Spleen (tissue), 11 donors: Measurements from ENCODE around the gene MS4A5. TPM values are rescaled to one million over a fixed set of nuclear protein-coding genes. Genes with fewer than 3 reads are reported as not detected.
"Not testable (repeated sequence)": the region's sequence is repeated elsewhere in the genome, so short reads cannot be mapped to it uniquely, and the experiment has no call there.

ENCODE experiments used
- DNase-seq: peaks from one replicate; pipeline ENCODE4 v3.0.0-alpha.2; 2020
- H3K27ac ChIP-seq, 8 donors: fragments of 200-600 bp; sonication (generic) in 7 of 8; 1 replicate in 4 of 8; 2 replicates in 4 of 8; pipeline versions ENCODE4 v1.5.0 to v1.8.0; 2016 to 2021; ENCODE audit warnings: inconsistent platforms in 4 of 8, mild to moderate bottlenecking in 4 of 8, moderate library complexity in 1 of 8
- H3K27me3 ChIP-seq, 7 donors: fragments of 200-600 bp; sonication (generic) in 6 of 7; replicated peaks in 1 of 7; 1 replicate in 4 of 7; 2 replicates in 3 of 7; pipeline versions ENCODE4 v1.5.0 to v1.8.0; 2016 to 2021; ENCODE audit warnings: inconsistent platforms in 3 of 7, mild to moderate bottlenecking in 1 of 7
- H3K36me3 ChIP-seq, 6 donors: fragments of 200-600 bp; sonication (generic) in 5 of 6; 1 replicate in 4 of 6; 2 replicates in 2 of 6; pipeline versions ENCODE4 v1.5.0 to v1.8.0; 2016 to 2021; ENCODE audit warnings: inconsistent platforms in 2 of 6
- H3K4me1 ChIP-seq, 6 donors: fragments of 200-600 bp; sonication (generic) in 5 of 6; 1 replicate in 3 of 6; 2 replicates in 3 of 6; pipeline versions ENCODE4 v1.5.0 to v1.8.0; 2016 to 2021; ENCODE audit warnings: inconsistent platforms in 3 of 6
- H3K4me3 ChIP-seq, 8 donors: fragments of 200-600 bp; sonication (generic) in 7 of 8; 1 replicate in 4 of 8; 2 replicates in 4 of 8; pipeline versions ENCODE4 v1.5.0 to v1.8.0; 2016 to 2021; ENCODE audit warnings: inconsistent platforms in 4 of 8, mild to moderate bottlenecking in 4 of 8, moderate library complexity in 2 of 8
- H3K9me3 ChIP-seq, 8 donors: fragments of 200-600 bp; sonication (generic) in 7 of 8; 1 replicate in 4 of 8; 2 replicates in 4 of 8; pipeline versions ENCODE4 v1.5.0 to v1.8.0; 2016 to 2021; ENCODE audit warnings: inconsistent platforms in 4 of 8
- CTCF ChIP-seq, 11 experiments: fragments of 200-600 bp in 7 of 11; fragments of 450-650 bp in 4 of 11; sonication (generic) in 4 of 11; IDR thresholded peaks in 8 of 11; conservative IDR thresholded peaks in 3 of 11; 1 replicate in 7 of 11; 2 replicates in 4 of 11; pipeline versions ENCODE4 v1.4.0 to v1.8.0; 2016 to 2021; ENCODE audit warnings: antibody characterized with exemption in 11 of 11, inconsistent platforms in 4 of 11, mild to moderate bottlenecking in 1 of 11
- POLR2A ChIP-seq, 3 donors: fragments of 450-650 bp; IDR thresholded peaks; one replicate each; pipeline ENCODE4 v1.5.1; 2017; ENCODE audit warnings: antibody characterized with exemption in 3 of 3, mild to moderate bottlenecking in 1 of 3
- POLR2AphosphoS5 ChIP-seq, 3 donors: sonication (generic); formaldehyde crosslinking; IDR thresholded peaks; one replicate each; pipeline ENCODE4 v1.5.1; 2017; ENCODE audit warnings: antibody characterized with exemption in 3 of 3
- WGBS, 5 donors: extraction: QIAGEN DNeasy Blood & Tissue Kit in 3 of 5; methylation state at CpG; one replicate each; pipeline versions ENCODE4 v1.1.5 to v1.1.7; 2013 to 2018; 5-methylcytosine and 5-hydroxymethylcytosine counted together
- intact Hi-C: fragments of 100-400 bp; cut with DNase I; formaldehyde crosslinking; loops from one replicate; pipeline ENCODE4 v1.15.0; 2023; ENCODE audit warnings: low total_unique reads
- polyA plus RNA-seq, 3 donors: library from polyadenylated mRNA; stranded (reverse); fragments of 200-250 nt; gene quantifications; one replicate each; pipeline ENCODE4 v1.2.1, GENCODE V29; 2013
- total RNA-seq, 7 donors: library from RNA; depleted of rRNA in 3 of 7; stranded (reverse); fragments of >200 nt in 3 of 7; fragmentation: NEBNext Ultra II Directional in 4 of 7; extraction: Animal tissue kit (Norgen Biotek cat#: 25700) in 4 of 7; gene quantifications; one replicate each; pipeline versions ENCODE4 v1.1.0 to v1.2.1, GENCODE V29; 2016 to 2021
- donor health status: healthy with polysubstance abuse.
- donor health status: DM: no; HTN: no; CAD: no; lungs with moderate emphysema.
- donor health status: DM: no; HTN: no; CAD: no.
- donor health status: Bipolar disorder and iron deficiency.
- donor health status: healthy.
- donor health status: DM: no; HTN: no; CAD: no.
- donor health status: DM: yes; HTN: yes; CAD: no.

Gene MS4A5
- total and polyA plus RNA-seq, 10 donors = not detected

- intact Hi-C loops = no loop called here
- H3K27ac ChIP-seq = no peak overlapping the region
- H3K4me3 ChIP-seq = no peak overlapping the region
- no peaks in the 10 kb centered on the region for H3K4me1 ChIP-seq
- H3K9me3 ChIP-seq = no peaks in the 10 kb centered on the region
- H3K36me3 ChIP-seq = no peaks in the 10 kb centered on the region
- WGBS, 5 donors = 74 to 87% (median 80%) methylated on average over 4 of the region's 4 CpGs
- DNase-seq = no peak
- TF ChIP-seq POLR2A (IDR thresholded peaks at IDR 0.05) (no peak), CTCF (IDR thresholded peaks at IDR 0.05 in 8 of 11, conservative IDR thresholded peaks at IDR 0.05 in 3 of 11) (no peak), POLR2AphosphoS5 (IDR thresholded peaks at IDR 0.05) (no peak)
- no peaks in the 10 kb centered on the region for H3K27me3 ChIP-seq
These were observed 4.0 kb downstream of the MS4A5 start for GRCh38 chr11:60433401-60433800.

GRCh38 chr11:60447070-60447469 is 17.7 kb downstream of the MS4A5 start:
- Histone ChIP-seq H3K27me3 (no peaks in the 10 kb centered on the region), H3K4me1 (peaks cover 0 to 36% (median 19%) of the 10 kb centered on the region in 6 donors), H3K9me3 (no peaks in the 10 kb centered on the region), H3K4me3 (peak overlapping the region in 2 of 8 donors; percentile 33 to 64), H3K27ac (peak overlapping the region in 1 of 8 donors; percentile 40), H3K36me3 (no peaks in the 10 kb centered on the region)
- intact Hi-C loops = no loop called here
- TF ChIP-seq POLR2AphosphoS5 (IDR thresholded peaks at IDR 0.05) (no peak), POLR2A (IDR thresholded peaks at IDR 0.05) (no peak), CTCF (IDR thresholded peaks at IDR 0.05 in 8 of 11, conservative IDR thresholded peaks at IDR 0.05 in 3 of 11) (no peak)
- no peak for DNase-seq

GRCh38 chr11:60447846-60448245 is 18.5 kb downstream of the MS4A5 start:
- Histone ChIP-seq H3K9me3 (no peaks in the 10 kb centered on the region), H3K27ac (no peak overlapping the region), H3K36me3 (no peaks in the 10 kb centered on the region), H3K4me3 (no peak overlapping the region), H3K4me1 (peaks cover 0 to 36% (median 19%) of the 10 kb centered on the region in 6 donors), H3K27me3 (no peaks in the 10 kb centered on the region)
- intact Hi-C loops = no loop called here
- no peak for DNase-seq
- TF ChIP-seq CTCF (IDR thresholded peaks at IDR 0.05 in 8 of 11, conservative IDR thresholded peaks at IDR 0.05 in 3 of 11) (no peak), POLR2A (IDR thresholded peaks at IDR 0.05) (no peak), POLR2AphosphoS5 (IDR thresholded peaks at IDR 0.05) (no peak)

- intact Hi-C loops, DNase-seq, H3K36me3 ChIP-seq, H3K27ac ChIP-seq, H3K4me3 ChIP-seq, H3K27me3 ChIP-seq, H3K9me3 ChIP-seq: not testable (repeated sequence)
- peaks cover 0 to 48% (median 19%) of the 10 kb centered on the region in 6 donors for H3K4me1 ChIP-seq
- 92 to 96% (median 94%) methylated on average over 5 to 32 of the region's 32 CpGs; no CpG with 5 or more reads in 1 of the 5 donors for WGBS, 5 donors
These were observed 21.8 kb downstream of the MS4A5 start for GRCh38 chr11:60451185-60451584.

GRCh38 chr11:60454212-60454611 is 24.8 kb downstream of the MS4A5 start:
- TF ChIP-seq CTCF (IDR thresholded peaks at IDR 0.05 in 8 of 11, conservative IDR thresholded peaks at IDR 0.05 in 3 of 11) (no peak), POLR2AphosphoS5 (IDR thresholded peaks at IDR 0.05) (no peak), POLR2A (IDR thresholded peaks at IDR 0.05) (no peak)
- Histone ChIP-seq H3K27ac (peak overlapping the region in 7 of 8 donors; percentile 34 to 85 (median 77)), H3K4me3 (no peak overlapping the region), H3K27me3 (no peaks in the 10 kb centered on the region), H3K4me1 (peaks cover 0 to 31% (median 8%) of the 10 kb centered on the region in 6 donors), H3K36me3 (no peaks in the 10 kb centered on the region), H3K9me3 (no peaks in the 10 kb centered on the region)
- DNase-seq = no peak
- intact Hi-C loops = no loop called here
